Right renal cortex interstitium (tissue), 3 donors: ENCODE results near the gene AKT1. TPM values are rescaled to one million over a fixed set of nuclear protein-coding genes. Genes with fewer than 3 reads are reported as not detected.
"Not testable (repeated sequence)": the region's sequence is repeated elsewhere in the genome, so short reads cannot be mapped to it uniquely, and the experiment has no call there.

ENCODE experiments used
- DNase-seq, 3 donors: peaks; one replicate each; pipeline ENCODE4 v3.0.0-alpha.2; 2013; ENCODE audit warnings: low read depth in 3 of 3, low spot score in 2 of 3
- polyA plus RNA-seq, 3 donors: library from polyadenylated mRNA; unstranded; fragments of 120-200 nt; gene quantifications; one replicate each; pipeline ENCODE4 v1.2.1, GENCODE V29; 2013; ENCODE audit not compliant: insufficient read length in 3 of 3

Gene AKT1
- polyA plus RNA-seq, 3 donors = 103 to 107 (median 105) TPM

GRCh38 chr14:104741803-104742251 lies 53.7 kb downstream of the AKT1 start:
- DNase-seq = no peak

GRCh38 chr14:104741108-104741802 lies 54.3 kb downstream of the AKT1 start:
- DNase-seq = no peak

- no peak for DNase-seq
Observed at GRCh38 chr14:104739546-104740516, 55.7 kb downstream of the AKT1 start.

- no peak for DNase-seq
Observed at GRCh38 chr14:104739026-104739425, 56.5 kb downstream of the AKT1 start.

- no peak for DNase-seq
Observed at GRCh38 chr14:104738375-104739019, 57.1 kb downstream of the AKT1 start.

GRCh38 chr14:104735830-104736642 lies 59.5 kb downstream of the AKT1 start:
- DNase-seq = no peak

- no peak for DNase-seq
Observed at GRCh38 chr14:104734991-104735779, 60.4 kb downstream of the AKT1 start.

- no peak for DNase-seq
Observed at GRCh38 chr14:104734601-104734990, 61.0 kb downstream of the AKT1 start.

- no peak for DNase-seq
Observed at GRCh38 chr14:104734051-104734587, 61.4 kb downstream of the AKT1 start.

GRCh38 chr14:104732931-104733681 lies 62.4 kb downstream of the AKT1 start:
- no peak for DNase-seq

- no peak for DNase-seq
Observed at GRCh38 chr14:104732355-104732804, 63.2 kb downstream of the AKT1 start.

- DNase-seq = no peak
Observed at GRCh38 chr14:104731320-104732294, 63.9 kb downstream of the AKT1 start.

- no peak for DNase-seq
Observed at GRCh38 chr14:104730487-104730886, 65.1 kb downstream of the AKT1 start.

- DNase-seq = no peak
Observed at GRCh38 chr14:104729835-104730181, 65.7 kb downstream of the AKT1 start.

GRCh38 chr14:104729176-104729834 lies 66.2 kb downstream of the AKT1 start:
- DNase-seq = not testable (repeated sequence)

GRCh38 chr14:104728631-104729030 lies 66.9 kb downstream of the AKT1 start:
- no peak for DNase-seq
